MM.1S (cell line): ENCODE measurements around the gene RNF34.
"Not testable (repeated sequence)": the region's sequence is repeated elsewhere in the genome, so short reads cannot be mapped to it uniquely, and the experiment has no call there.

Source experiments
- DNase-seq: peaks from one replicate; pipeline ENCODE4 v3.0.0-alpha.2; 2015
- H2AFZ ChIP-seq: fragments of 300-600 bp; sonication (generic); 2 replicates; pipeline ENCODE4 v1.6.0; 2016; ENCODE audit warnings: antibody characterized with exemption, low read length
- H3F3A ChIP-seq: fragments of 300-600 bp; sonication (generic); 2 replicates; pipeline ENCODE4 v1.6.1; 2016; ENCODE audit warnings: mild to moderate bottlenecking, antibody characterized with exemption, low read length, moderate library complexity, mixed read lengths; ENCODE audit not compliant: insufficient read depth
- H3K27ac ChIP-seq: fragments of 300-600 bp; sonication (generic); 2 replicates; pipeline ENCODE4 v1.5.1; 2016; ENCODE audit warnings: mild to moderate bottlenecking, low read length
- H3K27me3 ChIP-seq: fragments of 300-600 bp; sonication (generic); replicated peaks from 2 replicates; pipeline ENCODE4 v1.6.0; 2016; ENCODE audit warnings: low read length; ENCODE audit not compliant: insufficient read depth
- H3K36me3 ChIP-seq: fragments of 300-600 bp; sonication (generic); replicated peaks from 2 replicates; pipeline ENCODE4 v1.6.1; 2016; ENCODE audit warnings: mild to moderate bottlenecking, low read length, mixed read lengths; ENCODE audit not compliant: insufficient read depth
- H3K4me1 ChIP-seq: fragments of 300-600 bp; sonication (generic); 2 replicates; pipeline ENCODE4 v1.6.1; 2016; ENCODE audit warnings: low read length, mixed read lengths
- H3K4me2 ChIP-seq: fragments of 300-600 bp; sonication (generic); 2 replicates; pipeline ENCODE4 v1.6.0; 2016; ENCODE audit warnings: low read depth, low read length
- H3K4me3 ChIP-seq: fragments of 300-600 bp; sonication (generic); 2 replicates; pipeline ENCODE4 v1.5.1; 2016; ENCODE audit warnings: low read length, mixed read lengths
- H3K79me2 ChIP-seq: fragments of 300-600 bp; sonication (generic); 2 replicates; pipeline ENCODE4 v1.6.1; 2016; ENCODE audit warnings: mixed run types, low read length, mixed read lengths
- H3K9ac ChIP-seq: fragments of 300-600 bp; sonication (generic); 2 replicates; pipeline ENCODE4 v1.6.1; 2016; ENCODE audit warnings: low read length, mixed read lengths
- H3K9me2 ChIP-seq: fragments of 300-600 bp; sonication (generic); replicated peaks from 2 replicates; pipeline ENCODE4 v1.6.1; 2016; ENCODE audit warnings: mild to moderate bottlenecking, low read length, mixed read lengths; ENCODE audit not compliant: insufficient read depth
- H3K9me3 ChIP-seq: fragments of 300-600 bp; sonication (generic); replicated peaks from 2 replicates; pipeline ENCODE4 v1.6.1; 2016; ENCODE audit warnings: mild to moderate bottlenecking, low read length, mixed read lengths; ENCODE audit not compliant: insufficient read depth
- H4K20me1 ChIP-seq: fragments of 300-600 bp; sonication (generic); 2 replicates; pipeline ENCODE4 v1.6.1; 2016; ENCODE audit warnings: mild to moderate bottlenecking, low read length, moderate library complexity, mixed read lengths; ENCODE audit not compliant: insufficient read depth
- CTCF ChIP-seq: fragments of 300-600 bp; sonication (generic); IDR thresholded peaks from 2 replicates; pipeline ENCODE4 v1.5.1; 2016; ENCODE audit warnings: antibody characterized with exemption, low read length, mixed read lengths
- EZH2 ChIP-seq: fragments of 300-600 bp; sonication (generic); optimal IDR thresholded peaks from 2 replicates; pipeline ENCODE3; 2017; ENCODE audit warnings: low read depth, mild to moderate bottlenecking, antibody characterized with exemption, low read length, mixed read lengths
- EZH2phosphoT487 ChIP-seq: fragments of 300-600 bp; sonication (generic); IDR thresholded peaks from 2 replicates; pipeline ENCODE4 v1.6.1; 2018; ENCODE audit warnings: antibody characterized with exemption, low read length

The RNF34 gene

GRCh38 chr12:121383601-121384021, 16.3 kb upstream of the RNF34 start:
- no peaks in the 10 kb centered on the region for H3K79me2 ChIP-seq
- no peak overlapping the region for H3K9ac ChIP-seq
- no peaks in the 10 kb centered on the region for H3K27me3 ChIP-seq
- no peaks in the 10 kb centered on the region for H4K20me1 ChIP-seq
- no peaks in the 10 kb centered on the region for H3K4me1 ChIP-seq
- no peak overlapping the region for H3K27ac ChIP-seq
- no peaks in the 10 kb centered on the region for H3K9me2 ChIP-seq
- no peak for TF ChIP-seq EZH2phosphoT487
- no peak for TF ChIP-seq CTCF
- no peak for TF ChIP-seq EZH2
- H3F3A ChIP-seq, result no peaks in the 10 kb centered on the region
- H3K9me3 ChIP-seq, result no peaks in the 10 kb centered on the region
- H3K4me2 ChIP-seq, result no peak overlapping the region
- DNase-seq, result no peak
- H3K4me3 ChIP-seq, result no peak overlapping the region
- no peaks in the 10 kb centered on the region for H3K36me3 ChIP-seq
- H2AFZ ChIP-seq, result no peak overlapping the region

GRCh38 chr12:121384891-121385290, 15.0 kb upstream of the RNF34 start:
- H3K9me3 ChIP-seq, H3K27me3 ChIP-seq, H3K9ac ChIP-seq, H2AFZ ChIP-seq, H3K79me2 ChIP-seq, H3K9me2 ChIP-seq, H3F3A ChIP-seq, DNase-seq, H3K4me2 ChIP-seq, H3K4me1 ChIP-seq, H3K4me3 ChIP-seq, H3K36me3 ChIP-seq, H4K20me1 ChIP-seq, H3K27ac ChIP-seq: not testable (repeated sequence)

- no peak overlapping the region for H2AFZ ChIP-seq
- H3K9me3 ChIP-seq, result no peaks in the 10 kb centered on the region
- DNase-seq, result no peak
- H3K9ac ChIP-seq, result no peak overlapping the region
- H3K4me3 ChIP-seq, result no peak overlapping the region
- no peak overlapping the region for H3K4me2 ChIP-seq
- peaks cover 6% of the 10 kb centered on the region; the same call in 1 of the 2 replicates for H3F3A ChIP-seq
- H4K20me1 ChIP-seq, result no peaks in the 10 kb centered on the region
- H3K9me2 ChIP-seq, result no peaks in the 10 kb centered on the region
- H3K4me1 ChIP-seq, result peaks cover 5% of the 10 kb centered on the region
- no peaks in the 10 kb centered on the region for H3K36me3 ChIP-seq
- TF ChIP-seq EZH2, result no peak
- TF ChIP-seq EZH2phosphoT487, result no peak
- no peak for TF ChIP-seq CTCF
- no peaks in the 10 kb centered on the region for H3K79me2 ChIP-seq
- no peak overlapping the region for H3K27ac ChIP-seq
- H3K27me3 ChIP-seq, result no peaks in the 10 kb centered on the region
Measured at GRCh38 chr12:121388421-121388981, 11.4 kb upstream of the RNF34 start.

- Histone ChIP-seq H4K20me1 (no peaks in the 10 kb centered on the region), H2AFZ (no peak overlapping the region), H3K4me2 (no peak overlapping the region), H3K79me2 (no peaks in the 10 kb centered on the region), H3F3A (peaks cover 6% of the 10 kb centered on the region; the same call in 1 of the 2 replicates), H3K9me2 (no peaks in the 10 kb centered on the region), H3K4me1 (peaks cover 5% of the 10 kb centered on the region), H3K27ac (no peak overlapping the region), H3K9me3 (no peaks in the 10 kb centered on the region), H3K27me3 (no peaks in the 10 kb centered on the region), H3K9ac (no peak overlapping the region), H3K36me3 (no peaks in the 10 kb centered on the region), H3K4me3 (no peak overlapping the region)
- DNase-seq, result no peak
- no peak for TF ChIP-seq EZH2phosphoT487
- no peak for TF ChIP-seq EZH2
- no peak for TF ChIP-seq CTCF
Measured at GRCh38 chr12:121390856-121391255, 9.1 kb upstream of the RNF34 start.
